ENCODE measurements around the gene LMO3.

Gene LMO3

GRCh38 chr12:16599081-16599480 is 6.9 kb downstream of the LMO3 start:
- no peak for DNase-seq

GRCh38 chr12:16594797-16595196 is 11.2 kb downstream of the LMO3 start:
- no peak for DNase-seq

GRCh38 chr12:16593546-16593945 is 12.4 kb downstream of the LMO3 start:
- DNase-seq, result no peak

GRCh38 chr12:16590645-16591044 is 15.3 kb downstream of the LMO3 start:
- no peak for DNase-seq

- DNase-seq, result no peak
Observed at GRCh38 chr12:16588812-16589211, 17.1 kb downstream of the LMO3 start.

GRCh38 chr12:16587514-16587913 is 18.4 kb downstream of the LMO3 start:
- DNase-seq, result no peak

GRCh38 chr12:16587110-16587453 is 18.9 kb downstream of the LMO3 start:
- no peak for DNase-seq

GRCh38 chr12:16586350-16587109 is 19.4 kb downstream of the LMO3 start:
- no peak for DNase-seq

GRCh38 chr12:16585781-16586180 is 20.2 kb downstream of the LMO3 start:
- DNase-seq, result no peak

GRCh38 chr12:16583969-16584745 is 21.8 kb downstream of the LMO3 start:
- no peak for DNase-seq

GRCh38 chr12:16581416-16581815 is 24.5 kb downstream of the LMO3 start:
- no peak for DNase-seq

- no peak for DNase-seq
Observed at GRCh38 chr12:16579041-16579440, 26.9 kb downstream of the LMO3 start.

GRCh38 chr12:16573398-16574077 is 32.4 kb downstream of the LMO3 start:
- no peak for DNase-seq

- no peak for DNase-seq
Observed at GRCh38 chr12:16568873-16569272, 37.1 kb downstream of the LMO3 start.

- DNase-seq, result no peak
Observed at GRCh38 chr12:16564675-16565074, 41.3 kb downstream of the LMO3 start.

GRCh38 chr12:16563504-16563903 is 42.5 kb downstream of the LMO3 start:
- DNase-seq, result no peak

GRCh38 chr12:16562921-16563320 is 43.0 kb downstream of the LMO3 start:
- no peak for DNase-seq

GRCh38 chr12:16562435-16562834 is 43.5 kb downstream of the LMO3 start:
- DNase-seq, result no peak

- no peak for DNase-seq
Observed at GRCh38 chr12:16560273-16560672, 45.7 kb downstream of the LMO3 start.

GRCh38 chr12:16555630-16556029 is 50.3 kb downstream of the LMO3 start:
- DNase-seq, result no peak

- no peak for DNase-seq
Observed at GRCh38 chr12:16553457-16553856, 52.5 kb downstream of the LMO3 start.

- no peak for DNase-seq
Observed at GRCh38 chr12:16552301-16552700, 53.7 kb downstream of the LMO3 start.

- no peak for DNase-seq
Observed at GRCh38 chr12:16545836-16546235, 60.1 kb downstream of the LMO3 start.

GRCh38 chr12:16542586-16542985 is 63.4 kb downstream of the LMO3 start:
- DNase-seq, result no peak

Measured in central memory CD4-positive, alpha-beta T cell (primary cell).